ENCODE measurements around the gene FRAS1.

- TF ChIP-seq CTCF (IDR thresholded peaks at IDR 0.05) (no peak), POLR2A (IDR thresholded peaks at IDR 0.05) (no peak)
Observed at GRCh38 chr4:78129383-78130108, 72.4 kb downstream of the FRAS1 start.

Data from heart left ventricle (tissue), 13 donors.